SK-N-MC (cell line): ENCODE data around the gene MXRA7.
"Not testable (repeated sequence)": the region's sequence is repeated elsewhere in the genome, so short reads cannot be mapped to it uniquely, and the experiment has no call there.

Experiments used
- DNase-seq: peaks from one replicate; pipeline ENCODE4 v3.0.0-alpha.2; 2011; ENCODE audit warnings: low read depth, low spot score
- H3K27ac ChIP-seq: fragments of 200-600 bp; sonication (generic); 2 replicates; pipeline ENCODE4 v1.5.1; 2016; ENCODE audit warnings: mixed run types
- H3K36me3 ChIP-seq: fragments of 200-600 bp; sonication (generic); 2 replicates; pipeline ENCODE4 v1.6.1; 2017; ENCODE audit warnings: antibody characterized with exemption, low read length, mixed read lengths; ENCODE audit not compliant: insufficient read depth
- H3K4me3 ChIP-seq: fragments of 200-600 bp; sonication (generic); 2 replicates; pipeline ENCODE4 v1.5.1; 2016
- H3K9ac ChIP-seq: fragments of 200-600 bp; sonication (generic); 2 replicates; pipeline ENCODE4 v1.8.0; 2017; ENCODE audit warnings: mixed run types, mixed read lengths; ENCODE audit not compliant: insufficient read length
- H3K9me3 ChIP-seq: fragments of 200-600 bp; sonication (generic); 2 replicates; pipeline ENCODE4 v1.6.1; 2017; ENCODE audit warnings: low read depth, mild to moderate bottlenecking, antibody characterized with exemption, low read length, moderate library complexity, mixed read lengths
- EZH2 ChIP-seq: fragments of 200-600 bp; sonication (generic); IDR thresholded peaks from one replicate; pipeline ENCODE4 v1.6.1; 2017; ENCODE audit warnings: antibody characterized with exemption
- FOXP2 ChIP-seq: optimal IDR thresholded peaks from 2 replicates; pipeline ENCODE3; 2011; ENCODE audit warnings: mild to moderate bottlenecking, moderate library complexity; ENCODE audit not compliant: insufficient read depth; ENCODE audit errors: extremely low read length, control extremely low read depth
- POLR2AphosphoS5 ChIP-seq: IDR thresholded peaks from 2 replicates; pipeline ENCODE4 v1.6.1; 2012; ENCODE audit warnings: mild to moderate bottlenecking, low read depth, low read length, borderline replicate concordance

The MXRA7 gene

GRCh38 chr17:76702941-76703637 lies 7.7 kb downstream of the MXRA7 start:
- TF ChIP-seq POLR2AphosphoS5 (no peak), EZH2 (no peak), FOXP2 (no peak)
- Histone ChIP-seq H3K27ac (no peak overlapping the region), H3K4me3 (no peak overlapping the region), H3K36me3 (no peaks in the 10 kb centered on the region), H3K9me3 (no peaks in the 10 kb centered on the region), H3K9ac (no peak overlapping the region)
- no peak for DNase-seq

- TF ChIP-seq EZH2 (no peak), FOXP2 (no peak), POLR2AphosphoS5 (no peak)
- H3K9me3 ChIP-seq: no peaks in the 10 kb centered on the region
- no peak overlapping the region for H3K4me3 ChIP-seq
- no peaks in the 10 kb centered on the region for H3K36me3 ChIP-seq
- H3K9ac ChIP-seq: no peak overlapping the region
- no peak overlapping the region for H3K27ac ChIP-seq
- no peak for DNase-seq
Measured at GRCh38 chr17:76702076-76702475, 8.7 kb downstream of the MXRA7 start.

GRCh38 chr17:76701471-76701967 lies 9.2 kb downstream of the MXRA7 start:
- DNase-seq: no peak
- no peak overlapping the region for H3K4me3 ChIP-seq
- no peak overlapping the region for H3K9ac ChIP-seq
- H3K36me3 ChIP-seq: no peaks in the 10 kb centered on the region
- TF ChIP-seq POLR2AphosphoS5 (no peak), EZH2 (no peak), FOXP2 (no peak)
- no peaks in the 10 kb centered on the region for H3K9me3 ChIP-seq
- no peak overlapping the region for H3K27ac ChIP-seq

GRCh38 chr17:76700617-76701470 lies 9.9 kb downstream of the MXRA7 start:
- H3K9me3 ChIP-seq: no peaks in the 10 kb centered on the region
- TF ChIP-seq FOXP2 (no peak), POLR2AphosphoS5 (no peak), EZH2 (no peak)
- H3K9ac ChIP-seq: no peak overlapping the region
- no peak overlapping the region for H3K27ac ChIP-seq
- H3K4me3 ChIP-seq: no peak overlapping the region
- no peak for DNase-seq
- H3K36me3 ChIP-seq: no peaks in the 10 kb centered on the region

- no peak for TF ChIP-seq FOXP2
- no peak for TF ChIP-seq POLR2AphosphoS5
- TF ChIP-seq EZH2: no peak
- Histone ChIP-seq H3K27ac (no peak overlapping the region), H3K36me3 (no peaks in the 10 kb centered on the region), H3K4me3 (no peak overlapping the region), H3K9me3 (no peaks in the 10 kb centered on the region), H3K9ac (no peak overlapping the region)
- no peak for DNase-seq
Measured at GRCh38 chr17:76700270-76700616, 10.5 kb downstream of the MXRA7 start.

- H3K27ac ChIP-seq, H3K36me3 ChIP-seq, H3K9ac ChIP-seq, H3K4me3 ChIP-seq, H3K9me3 ChIP-seq, DNase-seq: not testable (repeated sequence)
Measured at GRCh38 chr17:76698466-76698977, 12.2 kb downstream of the MXRA7 start.

- TF ChIP-seq FOXP2 (no peak), EZH2 (no peak), POLR2AphosphoS5 (no peak)
- Histone ChIP-seq H3K36me3 (no peaks in the 10 kb centered on the region), H3K27ac (peak overlapping the region; percentile 71), H3K9me3 (no peaks in the 10 kb centered on the region), H3K9ac (peak overlapping the region; percentile 17), H3K4me3 (peak overlapping the region; percentile 51)
- no peak for DNase-seq
Measured at GRCh38 chr17:76697702-76698465, 12.9 kb downstream of the MXRA7 start.

- TF ChIP-seq FOXP2 (no peak), EZH2 (no peak), POLR2AphosphoS5 (no peak)
- peak overlapping the region; percentile 17 for H3K9ac ChIP-seq
- peak overlapping the region; percentile 51 for H3K4me3 ChIP-seq
- no peak for DNase-seq
- no peaks in the 10 kb centered on the region for H3K36me3 ChIP-seq
- peak overlapping the region; percentile 71 for H3K27ac ChIP-seq
- no peaks in the 10 kb centered on the region for H3K9me3 ChIP-seq
Measured at GRCh38 chr17:76696763-76697701, 13.7 kb downstream of the MXRA7 start.
